ENCODE data around the gene B3GAT3. TPM values are rescaled to one million over a fixed set of nuclear protein-coding genes. Genes with fewer than 3 reads are reported as not detected.

Gene B3GAT3
- total and polyA plus RNA-seq, 2 of the 8 experiments (the other 6 are each of a cell fraction or from before 2014, with no cell fraction given) = 28.0 to 39.0 TPM

DNA sequence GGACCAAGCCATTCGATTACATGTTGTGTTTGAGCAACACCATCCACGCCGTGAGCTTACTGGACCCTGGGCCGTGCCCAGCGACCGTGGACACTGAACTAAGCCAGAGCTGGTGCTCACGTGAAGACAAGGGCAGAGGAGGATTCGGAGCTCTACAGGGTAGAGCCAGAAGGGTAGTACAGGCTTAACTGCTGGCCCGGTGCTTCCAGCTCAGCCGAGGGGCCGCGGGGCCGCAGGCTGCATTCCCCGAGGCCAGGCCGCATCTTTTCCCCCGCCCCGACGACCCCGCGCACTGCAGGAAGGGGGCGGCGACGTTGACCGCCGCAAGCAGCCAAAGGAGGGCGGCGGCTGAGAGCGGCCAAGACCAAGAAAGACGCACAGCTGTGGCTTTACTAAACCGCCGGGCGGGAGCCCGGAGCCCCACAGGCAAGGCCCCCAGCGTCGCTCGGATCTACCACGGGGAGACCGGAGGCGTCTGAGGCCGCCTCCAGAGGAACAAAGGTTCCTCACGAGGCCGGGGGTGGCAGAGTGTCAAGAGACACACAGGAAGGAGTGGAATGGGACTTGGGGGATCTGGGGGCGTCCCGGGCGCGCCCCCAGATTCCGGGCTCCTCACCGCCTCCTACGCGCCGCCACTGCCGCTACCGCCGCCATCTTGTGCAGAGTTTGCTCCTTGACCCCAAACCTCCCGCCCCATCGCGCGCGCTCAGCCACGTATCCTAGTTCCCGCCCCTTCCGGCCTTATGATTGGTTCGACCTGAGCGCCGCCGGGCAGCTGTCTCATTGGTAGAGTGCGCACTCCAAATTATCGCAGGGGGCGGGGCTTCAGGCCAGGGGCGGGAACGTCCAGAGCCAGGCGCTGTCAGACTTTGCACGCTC lies 24.4 kb upstream of the B3GAT3 start, which contains the start of gene GANAB (continued):
- TF ChIP-seq TAF7 (optimal IDR thresholded peaks at IDR 0.05; ENCODE audit: borderline replicate concordance, low read depth, low read length) = peak; percentile 83
- TF ChIP-seq JUND (IDR thresholded peaks at IDR 0.05; ENCODE audit: low read length) = no peak
- TF ChIP-seq BACH1 (IDR thresholded peaks at IDR 0.05; ENCODE audit: low read length) = no peak
- TF ChIP-seq TAF1 (IDR thresholded peaks at IDR 0.05; ENCODE audit: low read depth, low read length) = peak; percentile 98
- no peak for TF ChIP-seq SIRT6 (IDR thresholded peaks at IDR 0.05; ENCODE audit: low read length)
- no peak for TF ChIP-seq BRCA1 (IDR thresholded peaks at IDR 0.05; ENCODE audit: low read depth, low read length)
- TF ChIP-seq, protein P1, sequence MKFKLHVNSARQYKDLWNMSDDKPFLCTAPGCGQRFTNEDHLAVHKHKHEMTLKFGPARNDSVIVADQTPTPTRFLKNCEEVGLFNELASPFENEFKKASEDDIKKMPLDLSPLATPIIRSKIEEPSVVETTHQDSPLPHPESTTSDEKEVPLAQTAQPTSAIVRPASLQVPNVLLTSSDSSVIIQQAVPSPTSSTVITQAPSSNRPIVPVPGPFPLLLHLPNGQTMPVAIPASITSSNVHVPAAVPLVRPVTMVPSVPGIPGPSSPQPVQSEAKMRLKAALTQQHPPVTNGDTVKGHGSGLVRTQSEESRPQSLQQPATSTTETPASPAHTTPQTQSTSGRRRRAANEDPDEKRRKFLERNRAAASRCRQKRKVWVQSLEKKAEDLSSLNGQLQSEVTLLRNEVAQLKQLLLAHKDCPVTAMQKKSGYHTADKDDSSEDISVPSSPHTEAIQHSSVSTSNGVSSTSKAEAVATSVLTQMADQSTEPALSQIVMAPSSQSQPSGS (IDR thresholded peaks at IDR 0.05; ENCODE audit: low read length) = no peak
- TF ChIP-seq GABPA (IDR thresholded peaks at IDR 0.05; ENCODE audit: borderline replicate concordance, insufficient read depth, low read length) = 0 out of 2 replicates have a peak, but pooled peaks have one; percentile 42
- no peak for TF ChIP-seq RFX5 (IDR thresholded peaks at IDR 0.05; ENCODE audit: borderline replicate concordance, low read depth, low read length)
- peak; percentile 97; the same call in 1 of the 2 replicates for TF ChIP-seq PHF8 (conservative IDR thresholded peaks at IDR 0.05; ENCODE audit: low read depth, low read length)
- TF ChIP-seq RAD21 (IDR thresholded peaks at IDR 0.05 in 1 of 2, conservative IDR thresholded peaks at IDR 0.05 in 1 of 2; ENCODE audit: low read depth in 2 of 2, low read length in 2 of 2) = no peak
- TF ChIP-seq CBX8 (IDR thresholded peaks at IDR 0.05; ENCODE audit: borderline replicate concordance, low read depth, low read length) = no peak
- no peak for TF ChIP-seq RNF2 (IDR thresholded peaks at IDR 0.05; ENCODE audit: borderline replicate concordance, low read depth, low read length, missing control alignments, poor library complexity, severe bottlenecking)
- TF ChIP-seq NRF1 (IDR thresholded peaks at IDR 0.05; ENCODE audit: low read depth, low read length) = no peak
- no peak for TF ChIP-seq SUZ12 (IDR thresholded peaks at IDR 0.05; ENCODE audit: low read length)
- no peak for TF ChIP-seq EP300 (IDR thresholded peaks at IDR 0.05; ENCODE audit: borderline replicate concordance in 1 of 2, low read depth in 2 of 2, low read length in 2 of 2)
- TF ChIP-seq, protein P2, sequence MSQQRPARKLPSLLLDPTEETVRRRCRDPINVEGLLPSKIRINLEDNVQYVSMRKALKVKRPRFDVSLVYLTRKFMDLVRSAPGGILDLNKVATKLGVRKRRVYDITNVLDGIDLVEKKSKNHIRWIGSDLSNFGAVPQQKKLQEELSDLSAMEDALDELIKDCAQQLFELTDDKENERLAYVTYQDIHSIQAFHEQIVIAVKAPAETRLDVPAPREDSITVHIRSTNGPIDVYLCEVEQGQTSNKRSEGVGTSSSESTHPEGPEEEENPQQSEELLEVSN (IDR thresholded peaks at IDR 0.05) = no peak
- no peak for TF ChIP-seq RBBP5 (IDR thresholded peaks at IDR 0.05; ENCODE audit: borderline replicate concordance, low read depth, low read length)
- no peak for TF ChIP-seq MAFK (IDR thresholded peaks at IDR 0.05; ENCODE audit: low read depth, low read length)

All from H1 (cell line).